K562 (cell line): ENCODE measurements around the gene IRF9. TPM values are rescaled to one million over a fixed set of nuclear protein-coding genes. Genes with fewer than 3 reads are reported as not detected.

Source experiments
- ATAC-seq: fragments of 200-7000 bp; cut with Tn5 transposase; 3 replicates; pipeline ENCODE4 v1.9.1; 2020; ENCODE audit warnings: moderate library complexity
- BruUV-seq: library from RNA; stranded (reverse); fragments of 400-500 nt; replicated peaks from 2 replicates; lab custom pipeline; 2021; lab: Mats Ljungman, UMichigan
- CTCF ChIA-PET: fragments of 300-600 bp; formaldehyde crosslinking; extraction: SDS; loops from one replicate; lab custom pipeline; 2021; ENCODE audit warnings: low intra/inter-chr PET ratio; lab: Yijun Ruan, JAX
- POLR2A ChIA-PET: fragments of 300-600, 350-650 bp; sonication (Branson Sonifier 250); formaldehyde crosslinking; extraction: SDS; loops from one replicate; lab custom pipeline; 2021; ENCODE audit warnings: antibody characterized with exemption, inconsistent platforms; lab: Yijun Ruan, JAX
- DNase-seq, 4 experiments: peaks; one replicate each; pipeline versions ENCODE4 v3.0.0 to v3.0.0-alpha.2; 2011 to 2018; ENCODE audit warnings: low spot score in 3 of 4, mixed read lengths in 3 of 4; ENCODE audit errors: extremely low read depth in 1 of 4
- FAIRE-seq: peaks from 2 replicates; lab custom pipeline; 2011; peaks lifted over from hg19 to GRCh38; lab: Jason Lieb, UNC
- H2AFZ ChIP-seq: 2 replicates; pipeline ENCODE4 v1.6.0; 2011; ENCODE audit warnings: low read depth, low read length, control low read depth, inconsistent platforms
- H3K27ac ChIP-seq: fragments of 200-600 bp; 3 replicates; pipeline ENCODE4 v1.8.0; 2011; ENCODE audit warnings: low read depth, mild to moderate bottlenecking, control low read depth, inconsistent platforms, low read length, moderate library complexity, mixed read lengths; ENCODE audit errors: extremely low read depth
- H3K27me3 ChIP-seq, 2 experiments: fragments of 300-600 bp in 1 of 2; 2 replicates in 1 of 2; 3 replicates in 1 of 2; pipeline versions ENCODE4 v1.6.0 to v1.8.0; 2011; ENCODE audit warnings: inconsistent platforms in 2 of 2, low read length in 2 of 2, mild to moderate bottlenecking in 1 of 2, mixed read lengths in 1 of 2, moderate library complexity in 1 of 2; ENCODE audit not compliant: control insufficient read depth in 2 of 2, insufficient read depth in 2 of 2
- H3K36me3 ChIP-seq: fragments of 300-600 bp; 3 replicates; pipeline ENCODE4 v1.8.0; 2011; ENCODE audit warnings: mild to moderate bottlenecking, low read length, inconsistent platforms; ENCODE audit not compliant: control insufficient read depth, insufficient read depth
- H3K4me1 ChIP-seq, 2 experiments: fragments of 200-600 bp in 1 of 2; replicated peaks in 1 of 2; 2 replicates in 1 of 2; 3 replicates in 1 of 2; pipeline versions ENCODE4 v1.5.1 to v1.8.0; 2011; ENCODE audit warnings: inconsistent platforms in 2 of 2, low read length in 2 of 2, mild to moderate bottlenecking in 1 of 2, mixed read lengths in 1 of 2, moderate library complexity in 1 of 2; ENCODE audit not compliant: control insufficient read depth in 2 of 2, insufficient read depth in 2 of 2
- H3K4me2 ChIP-seq: 2 replicates; pipeline ENCODE4 v1.6.1; 2011; ENCODE audit warnings: low read length, control low read depth, inconsistent platforms, mixed read lengths; ENCODE audit not compliant: insufficient read depth
- H3K4me3 ChIP-seq: fragments of 200-600 bp; sonication (generic), shearing (Covaris generic); 2 replicates; pipeline ENCODE4 v1.5.1; 2016; ENCODE audit warnings: control low read depth, inconsistent platforms
- H3K79me2 ChIP-seq: fragments of 200-600 bp; 3 replicates; pipeline ENCODE4 v1.8.0; 2011; ENCODE audit warnings: low read length, inconsistent platforms; ENCODE audit not compliant: control insufficient read depth, insufficient read depth
- H3K9ac ChIP-seq, 2 experiments: 2 replicates each; pipeline versions ENCODE4 v1.6.0 to v1.6.1; 2011; ENCODE audit warnings: low read depth in 2 of 2, low read length in 2 of 2, control low read depth in 1 of 2, inconsistent platforms in 1 of 2, mild to moderate bottlenecking in 1 of 2, mixed read lengths in 1 of 2; ENCODE audit not compliant: insufficient read depth in 1 of 2
- H3K9me1 ChIP-seq: one replicate; pipeline ENCODE4 v1.6.0; 2011; ENCODE audit warnings: inconsistent platforms, mild to moderate bottlenecking, low read length, moderate library complexity; ENCODE audit not compliant: control insufficient read depth, insufficient read depth
- H3K9me3 ChIP-seq: replicated peaks from 2 replicates; pipeline ENCODE4 v1.5.1; 2011; ENCODE audit warnings: low read depth, low read length, inconsistent platforms; ENCODE audit not compliant: control insufficient read depth, insufficient read depth
- H4K20me1 ChIP-seq: replicated peaks from 2 replicates; pipeline ENCODE4 v1.6.1; 2011; ENCODE audit warnings: low read length, inconsistent platforms, mixed read lengths; ENCODE audit not compliant: control insufficient read depth, insufficient read depth
- CHD2 ChIP-seq: IDR thresholded peaks from 2 replicates; pipeline ENCODE4 v1.6.1; 2011; ENCODE audit warnings: low read depth, low read length
- HNRNPL ChIP-seq: fragments of 200-400 bp; formaldehyde crosslinking; IDR thresholded peaks from 2 replicates; pipeline ENCODE4 v1.6.1; 2017; ENCODE audit warnings: low read depth, mild to moderate bottlenecking, low read length
- IRF2 ChIP-seq: sonication (generic); formaldehyde crosslinking; IDR thresholded peaks from 2 replicates; pipeline ENCODE4 v1.8.1; 2022; ENCODE audit warnings: mild to moderate bottlenecking, missing genetic modification reagents
- KDM5B ChIP-seq: fragments of 200-600 bp; sonication (generic); IDR thresholded peaks from 2 replicates; pipeline ENCODE4 v1.6.1; 2012; ENCODE audit warnings: low read depth, mild to moderate bottlenecking, moderate library complexity, low read length, control low read depth, inconsistent platforms; ENCODE audit not compliant: insufficient replicate concordance
- SP1 ChIP-seq: sonication (generic); formaldehyde crosslinking; IDR thresholded peaks from 2 replicates; pipeline ENCODE4 v1.8.1; 2022; ENCODE audit warnings: mild to moderate bottlenecking, missing genetic modification reagents
- WGBS: fragments of 100-300 bp; shearing (Covaris generic); methylation state at CpG from one replicate; pipeline ENCODE4 v1.1.6; 2016; ENCODE audit warnings: low coverage, mixed read lengths; ENCODE audit not compliant: insufficient coverage; ENCODE audit errors: missing lambda C conversion rate; 5-methylcytosine and 5-hydroxymethylcytosine counted together
- in situ Hi-C: fragments of 300-500 bp; cut with MboI; formaldehyde crosslinking; loops from 4 replicates; pipeline ENCODE4 v1.15.0; 2018; ENCODE audit warnings: inconsistent platforms, mixed read lengths
- intact Hi-C: fragments of 100-400 bp; cut with micrococcal nuclease; formaldehyde crosslinking; loops from 2 replicates; pipeline ENCODE4 v1.14.2; 2022
- polyA plus RNA-seq, 8 experiments: library from polyadenylated mRNA; depleted of rRNA in 4 of 8; stranded (reverse) in 5 of 8; unstranded in 3 of 8; fragments of >200 nt; fragmentation: Nextera tagmentation in 2 of 8; fragmentation: Illumina TruSeq in 1 of 8; extraction: Ambion mirVana in 2 of 8; extraction: Trizol in 1 of 8; gene quantifications; 2 replicates each; pipeline versions ENCODE4 v1.2.1 to v1.2.3, GENCODE V29; 2011 to 2014; ENCODE audit warnings: inconsistent platforms in 1 of 8, missing spikeins in 1 of 8
- total RNA-seq, 7 experiments: library from RNA; depleted of rRNA in 6 of 7; stranded (reverse); fragments of >200 nt in 6 of 7; fragmentation: Illumina TruSeq in 2 of 7; extraction: Trizol in 2 of 7; gene quantifications; 2 replicates each; pipeline versions ENCODE4 v1.2.1 to v1.2.3, GENCODE V29; 2011 to 2021; ENCODE audit warnings: low replicate concordance in 1 of 7
- TF ChIP-seq, protein P1 (sequence below): fragments of 450-650 bp; conservative IDR thresholded peaks from 2 replicates; pipeline ENCODE4 v1.6.1; 2016; ENCODE audit warnings: missing genetic modification characterization, low read depth, mild to moderate bottlenecking, control low read depth, missing compliant biosample characterization
- TF ChIP-seq, protein P2 (sequence below): fragments of 450-650 bp; IDR thresholded peaks from 2 replicates; pipeline ENCODE4 v1.6.1; 2016; ENCODE audit warnings: borderline replicate concordance
- TF ChIP-seq, protein P3 (sequence below): fragments of 200-800 bp; sonication (Bioruptor generic); IDR thresholded peaks from 2 replicates; pipeline ENCODE4 v1.6.1; 2017; ENCODE audit warnings: missing genetic modification characterization, missing compliant biosample characterization
- TF ChIP-seq, protein P4 (sequence below): sonication (generic); formaldehyde crosslinking; IDR thresholded peaks from 2 replicates; pipeline ENCODE4 v1.8.0; 2022; ENCODE audit warnings: missing genetic modification reagents, mild to moderate bottlenecking, borderline replicate concordance
- TF ChIP-seq, protein P5 (sequence below), 2 experiments: IDR thresholded peaks; 2 replicates each; pipeline ENCODE4 v1.6.1; 2011; ENCODE audit warnings: borderline replicate concordance in 1 of 2, control low read depth in 1 of 2, low read depth in 1 of 2, low read length in 1 of 2, mild to moderate bottlenecking in 1 of 2, mixed read lengths in 1 of 2, moderate library complexity in 1 of 2; ENCODE audit not compliant: insufficient read depth in 1 of 2, insufficient read length in 1 of 2, poor library complexity in 1 of 2, severe bottlenecking in 1 of 2; ENCODE audit errors: extremely low read depth in 1 of 2

IRF9 gene
- total and polyA plus RNA-seq, 9 of the 15 experiments (the other 6 are each of a cell fraction or from before 2014, with no cell fraction given): 0.79 to 14.8 (median 6.1) TPM

GRCh38 chr14:24135834-24136683, 25.0 kb upstream of the IRF9 start, which contains the start of gene PSME1:
TSS of gene PSME1 (plus strand) at chr14:24136194. CDS start at chr14:24136263, 69 bp downstream.
- H3K27ac ChIP-seq: peak within 1 kb of the TSS; percentile 76
- intact Hi-C loops: no loop called here
- peaks cover 24% of the 10 kb centered on the region for H3K36me3 ChIP-seq
- FAIRE-seq: peak; percentile 79
- H3K79me2 ChIP-seq: peaks cover 17% of the 10 kb centered on the region
- ChIA-PET POLR2A (interaction anchor here (0.6 to 1.6 kb wide), 6 partner anchors 11 to 1225 kb away, joined by 3 to 15 read pairs (median 4); partner anchors contain the start of genes DCAF11, NRL and PCK2), CTCF (no interaction called here)
- no TSS peak for BruUV-seq
- peak within 1 kb of the TSS; percentile 84 for H3K4me2 ChIP-seq
- in situ Hi-C loops: no loop called here
- H3K4me3 ChIP-seq: peak within 1 kb of the TSS; percentile 92
- DNase-seq: peak; percentile 91 to 95 (median 92)
- no peaks in the 10 kb centered on the region for H3K9me1 ChIP-seq
- H3K9me3 ChIP-seq: no peaks in the 10 kb centered on the region
- peak; percentile 97 for ATAC-seq
- H3K27me3 ChIP-seq: no peaks in the 10 kb centered on the region
- peak within 1 kb of the TSS; percentile 71 to 93 for H3K9ac ChIP-seq
- WGBS: 1% methylated on average over 23 of the region's 75 CpGs
- H3K4me1 ChIP-seq: peaks cover 7 to 34% of the 10 kb centered on the region in 2 experiments; a peak in 4 of 5 replicates
- H2AFZ ChIP-seq: peak within 1 kb of the TSS; percentile 91
- no peaks in the 10 kb centered on the region; the same call in 1 of the 2 replicates for H4K20me1 ChIP-seq
- TF ChIP-seq IRF2 (CRISPR knock-in tag): peak; percentile 96
- TF ChIP-seq, protein P1, sequence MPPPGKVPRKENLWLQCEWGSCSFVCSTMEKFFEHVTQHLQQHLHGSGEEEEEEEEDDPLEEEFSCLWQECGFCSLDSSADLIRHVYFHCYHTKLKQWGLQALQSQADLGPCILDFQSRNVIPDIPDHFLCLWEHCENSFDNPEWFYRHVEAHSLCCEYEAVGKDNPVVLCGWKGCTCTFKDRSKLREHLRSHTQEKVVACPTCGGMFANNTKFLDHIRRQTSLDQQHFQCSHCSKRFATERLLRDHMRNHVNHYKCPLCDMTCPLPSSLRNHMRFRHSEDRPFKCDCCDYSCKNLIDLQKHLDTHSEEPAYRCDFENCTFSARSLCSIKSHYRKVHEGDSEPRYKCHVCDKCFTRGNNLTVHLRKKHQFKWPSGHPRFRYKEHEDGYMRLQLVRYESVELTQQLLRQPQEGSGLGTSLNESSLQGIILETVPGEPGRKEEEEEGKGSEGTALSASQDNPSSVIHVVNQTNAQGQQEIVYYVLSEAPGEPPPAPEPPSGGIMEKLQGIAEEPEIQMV: no peak
- TF ChIP-seq, protein P2, sequence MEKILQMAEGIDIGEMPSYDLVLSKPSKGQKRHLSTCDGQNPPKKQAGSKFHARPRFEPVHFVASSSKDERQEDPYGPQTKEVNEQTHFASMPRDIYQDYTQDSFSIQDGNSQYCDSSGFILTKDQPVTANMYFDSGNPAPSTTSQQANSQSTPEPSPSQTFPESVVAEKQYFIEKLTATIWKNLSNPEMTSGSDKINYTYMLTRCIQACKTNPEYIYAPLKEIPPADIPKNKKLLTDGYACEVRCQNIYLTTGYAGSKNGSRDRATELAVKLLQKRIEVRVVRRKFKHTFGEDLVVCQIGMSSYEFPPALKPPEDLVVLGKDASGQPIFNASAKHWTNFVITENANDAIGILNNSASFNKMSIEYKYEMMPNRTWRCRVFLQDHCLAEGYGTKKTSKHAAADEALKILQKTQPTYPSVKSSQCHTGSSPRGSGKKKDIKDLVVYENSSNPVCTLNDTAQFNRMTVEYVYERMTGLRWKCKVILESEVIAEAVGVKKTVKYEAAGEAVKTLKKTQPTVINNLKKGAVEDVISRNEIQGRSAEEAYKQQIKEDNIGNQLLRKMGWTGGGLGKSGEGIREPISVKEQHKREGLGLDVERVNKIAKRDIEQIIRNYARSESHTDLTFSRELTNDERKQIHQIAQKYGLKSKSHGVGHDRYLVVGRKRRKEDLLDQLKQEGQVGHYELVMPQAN: peak; percentile 42; the same call in 1 of the 2 replicates
- peak; percentile 31; the same call in 1 of the 2 replicates for TF ChIP-seq SP1 (CRISPR knock-in tag)
- TF ChIP-seq, protein P3, sequence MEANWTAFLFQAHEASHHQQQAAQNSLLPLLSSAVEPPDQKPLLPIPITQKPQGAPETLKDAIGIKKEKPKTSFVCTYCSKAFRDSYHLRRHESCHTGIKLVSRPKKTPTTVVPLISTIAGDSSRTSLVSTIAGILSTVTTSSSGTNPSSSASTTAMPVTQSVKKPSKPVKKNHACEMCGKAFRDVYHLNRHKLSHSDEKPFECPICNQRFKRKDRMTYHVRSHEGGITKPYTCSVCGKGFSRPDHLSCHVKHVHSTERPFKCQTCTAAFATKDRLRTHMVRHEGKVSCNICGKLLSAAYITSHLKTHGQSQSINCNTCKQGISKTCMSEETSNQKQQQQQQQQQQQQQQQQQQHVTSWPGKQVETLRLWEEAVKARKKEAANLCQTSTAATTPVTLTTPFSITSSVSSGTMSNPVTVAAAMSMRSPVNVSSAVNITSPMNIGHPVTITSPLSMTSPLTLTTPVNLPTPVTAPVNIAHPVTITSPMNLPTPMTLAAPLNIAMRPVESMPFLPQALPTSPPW (CRISPR knock-in tag): peak; percentile 83
- TF ChIP-seq, protein P4, sequence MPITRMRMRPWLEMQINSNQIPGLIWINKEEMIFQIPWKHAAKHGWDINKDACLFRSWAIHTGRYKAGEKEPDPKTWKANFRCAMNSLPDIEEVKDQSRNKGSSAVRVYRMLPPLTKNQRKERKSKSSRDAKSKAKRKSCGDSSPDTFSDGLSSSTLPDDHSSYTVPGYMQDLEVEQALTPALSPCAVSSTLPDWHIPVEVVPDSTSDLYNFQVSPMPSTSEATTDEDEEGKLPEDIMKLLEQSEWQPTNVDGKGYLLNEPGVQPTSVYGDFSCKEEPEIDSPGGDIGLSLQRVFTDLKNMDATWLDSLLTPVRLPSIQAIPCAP (CRISPR knock-in tag): 0 out of 2 replicates have a peak, but pooled peaks have one; percentile 77
- TF ChIP-seq, protein P5, sequence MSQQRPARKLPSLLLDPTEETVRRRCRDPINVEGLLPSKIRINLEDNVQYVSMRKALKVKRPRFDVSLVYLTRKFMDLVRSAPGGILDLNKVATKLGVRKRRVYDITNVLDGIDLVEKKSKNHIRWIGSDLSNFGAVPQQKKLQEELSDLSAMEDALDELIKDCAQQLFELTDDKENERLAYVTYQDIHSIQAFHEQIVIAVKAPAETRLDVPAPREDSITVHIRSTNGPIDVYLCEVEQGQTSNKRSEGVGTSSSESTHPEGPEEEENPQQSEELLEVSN (IDR thresholded peaks at IDR 0.05; ENCODE audit: borderline replicate concordance in 1 of 2, extremely low read depth in 1 of 2, insufficient read depth in 1 of 2, insufficient read length in 1 of 2, low read depth in 1 of 2, low read length in 1 of 2, poor library complexity in 1 of 2, severe bottlenecking in 1 of 2): peak; percentile 20 to 83
- peak; percentile 23 for TF ChIP-seq KDM5B
- peak; percentile 54; the same call in 1 of the 2 replicates for TF ChIP-seq CHD2
- 0 out of 2 replicates have a peak, but pooled peaks have one; percentile 53 for TF ChIP-seq HNRNPL
